ENCODE data around the gene TMEM45B.
"Not testable (repeated sequence)": the region's sequence is repeated elsewhere in the genome, so short reads cannot be mapped to it uniquely, and the experiment has no call there.

The TMEM45B gene

GRCh38 chr11:129815596-129816461 is at the start of gene TMEM45B:
TSS of gene TMEM45B (plus strand) at chr11:129815848. CDS start at chr11:129852483, 36,635 bp downstream.
- peak; percentile 11 to 25 for DNase-seq

- DNase-seq = no peak
Measured at GRCh38 chr11:129766898-129767604, 48.6 kb upstream of the TMEM45B start.

GRCh38 chr11:129767827-129768226 is 47.8 kb upstream of the TMEM45B start:
- DNase-seq = no peak

- DNase-seq = no peak
Measured at GRCh38 chr11:129768356-129768755, 47.3 kb upstream of the TMEM45B start.

GRCh38 chr11:129769059-129769458 is 46.6 kb upstream of the TMEM45B start:
- no peak for DNase-seq

- DNase-seq = no peak
Measured at GRCh38 chr11:129770993-129771392, 44.7 kb upstream of the TMEM45B start.

- not testable (repeated sequence) for DNase-seq
Measured at GRCh38 chr11:129771456-129771855, 44.2 kb upstream of the TMEM45B start.

- no peak for DNase-seq
Measured at GRCh38 chr11:129778877-129779276, 36.8 kb upstream of the TMEM45B start.

GRCh38 chr11:129779342-129779741 is 36.3 kb upstream of the TMEM45B start:
- DNase-seq = no peak

- no peak for DNase-seq
Measured at GRCh38 chr11:129785383-129786111, 30.1 kb upstream of the TMEM45B start.

GRCh38 chr11:129786112-129786416 is 29.6 kb upstream of the TMEM45B start:
- DNase-seq = not testable (repeated sequence)

- DNase-seq = no peak
Measured at GRCh38 chr11:129787532-129788155, 28.0 kb upstream of the TMEM45B start.

- no peak for DNase-seq
Measured at GRCh38 chr11:129788278-129788677, 27.4 kb upstream of the TMEM45B start.

GRCh38 chr11:129790106-129790505 is 25.5 kb upstream of the TMEM45B start:
- no peak for DNase-seq

- DNase-seq = no peak
Measured at GRCh38 chr11:129791515-129791914, 24.1 kb upstream of the TMEM45B start.

- DNase-seq = no peak
Measured at GRCh38 chr11:129792663-129793062, 23.0 kb upstream of the TMEM45B start.

GRCh38 chr11:129795089-129795488 is 20.6 kb upstream of the TMEM45B start:
- DNase-seq = no peak

- no peak for DNase-seq
Measured at GRCh38 chr11:129798212-129798611, 17.4 kb upstream of the TMEM45B start.

- DNase-seq = not testable (repeated sequence)
Measured at GRCh38 chr11:129800162-129800561, 15.5 kb upstream of the TMEM45B start.

- DNase-seq = no peak
Measured at GRCh38 chr11:129800655-129801054, 15.0 kb upstream of the TMEM45B start.

GRCh38 chr11:129803533-129803932 is 12.1 kb upstream of the TMEM45B start:
- DNase-seq = no peak

GRCh38 chr11:129804012-129804411 is 11.6 kb upstream of the TMEM45B start:
- DNase-seq = no peak

- not testable (repeated sequence) for DNase-seq
Measured at GRCh38 chr11:129808241-129808640, 7.4 kb upstream of the TMEM45B start.

Data from activated CD4-positive, alpha-beta T cell treated with anti-CD3 and anti-CD28 coated beads for 4 hours (primary cell).